SK-N-SH (cell line): ENCODE data around the gene LRRC27.

Experiments
- CTCF ChIP-seq: fragments of 200-600 bp; sonication (generic); IDR thresholded peaks from 2 replicates; pipeline ENCODE4 v1.6.1; 2017; ENCODE audit warnings: antibody characterized with exemption, mild to moderate bottlenecking, moderate library complexity
- EP300 ChIP-seq, 2 experiments: IDR thresholded peaks; 2 replicates each; pipeline versions ENCODE4 v1.4.0 to v1.6.1; 2012; ENCODE audit warnings: borderline replicate concordance in 1 of 2, low read depth in 1 of 2, low read length in 1 of 2
- EZH2phosphoT487 ChIP-seq: fragments of 200-600 bp; sonication (generic); IDR thresholded peaks from 2 replicates; pipeline ENCODE4 v1.6.1; 2017; ENCODE audit warnings: low read depth, mixed run types, mild to moderate bottlenecking, antibody characterized with exemption, moderate library complexity, borderline replicate concordance
- GABPA ChIP-seq: IDR thresholded peaks from 2 replicates; pipeline ENCODE4 v1.4.0; 2012; ENCODE audit warnings: low read depth, mild to moderate bottlenecking
- MAX ChIP-seq: IDR thresholded peaks from 2 replicates; pipeline ENCODE4 v1.4.0; 2012; ENCODE audit warnings: low read depth
- NRF1 ChIP-seq: IDR thresholded peaks from 2 replicates; pipeline ENCODE4 v1.6.1; 2012; ENCODE audit warnings: low read depth, mild to moderate bottlenecking, low read length
- POLR2AphosphoS5 ChIP-seq: IDR thresholded peaks from 2 replicates; pipeline ENCODE4 v1.6.1; 2012; ENCODE audit warnings: low read depth, low read length
- RCOR1 ChIP-seq: fragments of 150-350 bp; IDR thresholded peaks from 2 replicates; pipeline ENCODE4 v1.6.1; 2017; ENCODE audit warnings: antibody characterized with exemption, low read length
- REST ChIP-seq: IDR thresholded peaks from 2 replicates; pipeline ENCODE4 v1.6.1; 2012; ENCODE audit warnings: mild to moderate bottlenecking, low read depth, low read length, moderate library complexity
- SIN3A ChIP-seq: IDR thresholded peaks from 2 replicates; pipeline ENCODE4 v1.6.1; 2012; ENCODE audit warnings: low read depth, mild to moderate bottlenecking, low read length, moderate library complexity, borderline replicate concordance
- TAF1 ChIP-seq: IDR thresholded peaks from 2 replicates; pipeline ENCODE4 v1.6.1; 2012; ENCODE audit warnings: low read depth, mild to moderate bottlenecking, low read length, moderate library complexity, borderline replicate concordance
- USF2 ChIP-seq: fragments of 150-350 bp; IDR thresholded peaks from 2 replicates; pipeline ENCODE4 v1.6.1; 2017; ENCODE audit warnings: antibody characterized with exemption, low read length, low read depth, borderline replicate concordance

- no peak for TF ChIP-seq CTCF
- no peak for TF ChIP-seq SIN3A
- TF ChIP-seq REST: no peak
- no peak for TF ChIP-seq TAF1
- TF ChIP-seq POLR2AphosphoS5: no peak
- no peak for TF ChIP-seq EP300 (IDR thresholded peaks at IDR 0.05; ENCODE audit: borderline replicate concordance in 1 of 2, low read depth in 1 of 2, low read length in 1 of 2)
- TF ChIP-seq GABPA: no peak
- no peak for TF ChIP-seq NRF1
- no peak for TF ChIP-seq EZH2phosphoT487
- no peak for TF ChIP-seq MAX
- no peak for TF ChIP-seq RCOR1
- no peak for TF ChIP-seq USF2
These were observed 81.5 kb downstream of the LRRC27 start for GRCh38 chr10:132413226-132414205.
